Stimulated activated CD4-positive, alpha-beta T cell treated with anti-CD3 and anti-CD28 coated beads, Interleukin-2, amount 100 ng/mL, for 48 hours (primary cell): ENCODE measurements around the gene SPOUT1.
"Not testable (repeated sequence)": the region's sequence is repeated elsewhere in the genome, so short reads cannot be mapped to it uniquely, and the experiment has no call there.

Experiments used
- DNase-seq, 2 donors: peaks; one replicate each; pipeline ENCODE4 v3.0.0-alpha.2; 2020

Gene SPOUT1

GRCh38 chr9:128808543-128808942 is 21.1 kb downstream of the SPOUT1 start:
- DNase-seq, result no peak

- DNase-seq, result no peak
These were observed 21.8 kb downstream of the SPOUT1 start for GRCh38 chr9:128807827-128808226.

- no peak for DNase-seq
These were observed 23.9 kb downstream of the SPOUT1 start for GRCh38 chr9:128805661-128806060.

- DNase-seq, result no peak
These were observed 27.1 kb downstream of the SPOUT1 start for GRCh38 chr9:128802482-128802881.

GRCh38 chr9:128800061-128800460 is 29.5 kb downstream of the SPOUT1 start:
- DNase-seq, result no peak

- DNase-seq, result no peak
These were observed 30.7 kb downstream of the SPOUT1 start for GRCh38 chr9:128798896-128799295.

- DNase-seq, result not testable (repeated sequence)
These were observed 34.6 kb downstream of the SPOUT1 start for GRCh38 chr9:128794961-128795360.

- no peak for DNase-seq
These were observed 36.5 kb downstream of the SPOUT1 start for GRCh38 chr9:128792978-128793686.

GRCh38 chr9:128792134-128792533 is 37.5 kb downstream of the SPOUT1 start:
- no peak for DNase-seq

GRCh38 chr9:128790536-128790935 is 39.1 kb downstream of the SPOUT1 start:
- no peak for DNase-seq

GRCh38 chr9:128788445-128788844 is 41.1 kb downstream of the SPOUT1 start:
- DNase-seq, result no peak

GRCh38 chr9:128787659-128788058 is 41.9 kb downstream of the SPOUT1 start:
- DNase-seq, result no peak

- peak; percentile 85 to 89 for DNase-seq
These were observed 42.7 kb downstream of the SPOUT1 start, which contains the start of gene TBC1D13 for GRCh38 chr9:128786681-128787601. TSS of gene TBC1D13 (plus strand) at chr9:128787253. CDS start at chr9:128787354, 101 bp downstream.

GRCh38 chr9:128785427-128785826 is 44.2 kb downstream of the SPOUT1 start:
- no peak for DNase-seq

- no peak for DNase-seq
These were observed 46.9 kb downstream of the SPOUT1 start for GRCh38 chr9:128782669-128783068.

- no peak for DNase-seq
These were observed 48.2 kb downstream of the SPOUT1 start for GRCh38 chr9:128781187-128782070.

GRCh38 chr9:128780093-128780492 is 49.5 kb downstream of the SPOUT1 start:
- DNase-seq, result not testable (repeated sequence)

- no peak for DNase-seq
These were observed 54.8 kb downstream of the SPOUT1 start for GRCh38 chr9:128774804-128775203.

- no peak for DNase-seq
These were observed 56.5 kb downstream of the SPOUT1 start for GRCh38 chr9:128773049-128773448.

GRCh38 chr9:128771745-128772519 is 57.7 kb downstream of the SPOUT1 start, which contains the start of gene ZER1:
TSS of gene ZER1 (minus strand) at chr9:128771927. CDS start at chr9:128755565, 16,362 bp downstream.
- DNase-seq, result peak; percentile 90 to 94

- peak in 1 of 2 donors; percentile 1 for DNase-seq
These were observed 58.4 kb downstream of the SPOUT1 start for GRCh38 chr9:128771094-128771721.
